ENCODE measurements around the gene RAD9A.

GRCh38 chr11:67429722-67430121 lies 37.9 kb downstream of the RAD9A start:
- TF ChIP-seq, protein P1, sequence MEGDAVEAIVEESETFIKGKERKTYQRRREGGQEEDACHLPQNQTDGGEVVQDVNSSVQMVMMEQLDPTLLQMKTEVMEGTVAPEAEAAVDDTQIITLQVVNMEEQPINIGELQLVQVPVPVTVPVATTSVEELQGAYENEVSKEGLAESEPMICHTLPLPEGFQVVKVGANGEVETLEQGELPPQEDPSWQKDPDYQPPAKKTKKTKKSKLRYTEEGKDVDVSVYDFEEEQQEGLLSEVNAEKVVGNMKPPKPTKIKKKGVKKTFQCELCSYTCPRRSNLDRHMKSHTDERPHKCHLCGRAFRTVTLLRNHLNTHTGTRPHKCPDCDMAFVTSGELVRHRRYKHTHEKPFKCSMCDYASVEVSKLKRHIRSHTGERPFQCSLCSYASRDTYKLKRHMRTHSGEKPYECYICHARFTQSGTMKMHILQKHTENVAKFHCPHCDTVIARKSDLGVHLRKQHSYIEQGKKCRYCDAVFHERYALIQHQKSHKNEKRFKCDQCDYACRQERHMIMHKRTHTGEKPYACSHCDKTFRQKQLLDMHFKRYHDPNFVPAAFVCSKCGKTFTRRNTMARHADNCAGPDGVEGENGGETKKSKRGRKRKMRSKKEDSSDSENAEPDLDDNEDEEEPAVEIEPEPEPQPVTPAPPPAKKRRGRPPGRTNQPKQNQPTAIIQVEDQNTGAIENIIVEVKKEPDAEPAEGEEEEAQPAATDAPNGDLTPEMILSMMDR (IDR thresholded peaks at IDR 0.05; ENCODE audit: low read depth, low read length) = no peak
- TF ChIP-seq MAX (IDR thresholded peaks at IDR 0.05; ENCODE audit: low read depth, low read length) (no peak), POLR2A (IDR thresholded peaks at IDR 0.05; ENCODE audit: extremely low read depth, insufficient read length) (no peak)

Data from NB4 (cell line).